ENCODE measurements around the gene FAM117B.

The FAM117B gene

DNA sequence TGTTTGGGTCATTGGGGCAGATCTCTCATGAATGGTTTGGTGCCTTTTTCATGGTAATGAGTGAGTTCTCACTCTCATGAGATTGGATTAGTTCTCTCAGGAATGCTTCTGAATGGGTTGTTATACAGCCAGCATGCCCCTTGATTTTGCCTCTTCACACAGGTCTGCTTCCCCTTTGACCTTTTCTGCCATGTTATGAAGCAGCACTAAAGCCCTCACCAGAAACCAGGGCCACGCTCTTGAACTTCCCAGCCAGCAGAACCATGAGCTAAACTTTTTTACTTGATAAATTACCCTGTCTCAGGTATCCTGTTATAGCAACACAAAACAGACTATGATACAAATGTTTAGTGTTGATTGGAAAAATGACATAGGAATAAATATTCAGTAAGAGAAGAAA lies 179.5 kb downstream of the FAM117B start:
- no peak for DNase-seq (ENCODE audit: low read depth in 2 of 2)
- no peak overlapping the region for H3K4me3 ChIP-seq (replicated peaks in 1 of 2; ENCODE audit: low read depth in 2 of 2, low read length in 2 of 2)
- TF ChIP-seq, protein P1, sequence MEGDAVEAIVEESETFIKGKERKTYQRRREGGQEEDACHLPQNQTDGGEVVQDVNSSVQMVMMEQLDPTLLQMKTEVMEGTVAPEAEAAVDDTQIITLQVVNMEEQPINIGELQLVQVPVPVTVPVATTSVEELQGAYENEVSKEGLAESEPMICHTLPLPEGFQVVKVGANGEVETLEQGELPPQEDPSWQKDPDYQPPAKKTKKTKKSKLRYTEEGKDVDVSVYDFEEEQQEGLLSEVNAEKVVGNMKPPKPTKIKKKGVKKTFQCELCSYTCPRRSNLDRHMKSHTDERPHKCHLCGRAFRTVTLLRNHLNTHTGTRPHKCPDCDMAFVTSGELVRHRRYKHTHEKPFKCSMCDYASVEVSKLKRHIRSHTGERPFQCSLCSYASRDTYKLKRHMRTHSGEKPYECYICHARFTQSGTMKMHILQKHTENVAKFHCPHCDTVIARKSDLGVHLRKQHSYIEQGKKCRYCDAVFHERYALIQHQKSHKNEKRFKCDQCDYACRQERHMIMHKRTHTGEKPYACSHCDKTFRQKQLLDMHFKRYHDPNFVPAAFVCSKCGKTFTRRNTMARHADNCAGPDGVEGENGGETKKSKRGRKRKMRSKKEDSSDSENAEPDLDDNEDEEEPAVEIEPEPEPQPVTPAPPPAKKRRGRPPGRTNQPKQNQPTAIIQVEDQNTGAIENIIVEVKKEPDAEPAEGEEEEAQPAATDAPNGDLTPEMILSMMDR (IDR thresholded peaks at IDR 0.05; ENCODE audit: low read depth, low read length) = no peak

DNA sequence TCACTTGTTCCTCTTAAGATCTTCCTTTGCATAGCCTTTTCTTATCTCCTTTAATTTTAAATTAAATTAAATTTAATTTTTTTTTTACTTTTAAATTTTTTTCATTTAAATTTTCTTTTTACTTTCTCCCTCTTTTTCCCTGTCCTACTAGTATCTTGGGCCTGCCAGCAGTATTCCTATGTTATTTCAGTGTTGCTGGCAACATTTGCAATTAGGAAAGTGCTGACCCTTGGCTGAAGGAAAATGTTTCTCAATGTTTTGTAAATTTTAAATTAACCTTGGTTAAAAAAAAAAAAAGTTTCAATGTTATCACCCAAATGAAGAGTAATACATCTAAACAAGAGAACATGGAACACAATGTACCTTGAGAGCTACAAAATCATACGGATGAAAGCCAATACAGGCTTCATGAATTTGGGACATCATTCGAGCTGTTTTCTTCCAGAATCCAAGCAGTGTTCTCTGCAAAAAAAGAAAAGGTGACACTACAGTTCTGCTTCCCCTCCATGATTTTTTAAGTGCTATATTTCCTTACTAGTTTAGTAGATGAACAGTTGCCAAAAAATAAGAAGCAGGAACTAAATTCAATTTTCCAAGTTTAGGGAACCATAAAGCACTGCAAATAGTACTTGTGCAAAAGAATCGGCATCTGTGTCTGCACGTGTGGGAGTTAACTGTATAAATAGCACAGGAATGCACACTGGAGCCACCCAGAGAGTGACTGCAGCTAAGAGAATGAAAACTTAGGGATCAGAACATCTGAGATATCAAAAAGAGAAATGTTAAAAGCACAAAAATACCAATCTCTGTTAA lies 181.0 kb downstream of the FAM117B start:
- H3K4me3 ChIP-seq (replicated peaks in 1 of 2; ENCODE audit: low read depth in 2 of 2, low read length in 2 of 2) = no peak overlapping the region
- TF ChIP-seq, protein P1 (IDR thresholded peaks at IDR 0.05; ENCODE audit: low read depth, low read length) = no peak
- peak; percentile 43 to 67 for DNase-seq (ENCODE audit: low read depth in 2 of 2)

DNA sequence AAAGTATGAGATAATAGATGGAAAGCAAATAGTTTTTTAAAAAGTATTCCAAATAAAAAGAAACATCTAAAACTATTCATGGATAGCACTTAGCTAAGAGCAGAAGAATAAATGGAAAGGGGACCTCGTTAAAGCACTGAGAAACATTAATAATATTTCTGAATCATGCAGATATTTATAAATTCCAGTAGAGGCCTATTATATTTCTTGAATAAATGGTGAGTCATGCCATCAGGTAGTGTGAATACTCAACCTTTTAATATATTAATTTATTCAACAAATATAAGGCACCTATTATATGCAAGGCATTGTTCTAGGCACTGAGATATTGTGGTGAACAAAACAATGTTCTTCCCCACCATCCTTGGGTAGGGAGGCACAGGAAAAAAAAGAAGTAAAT lies 183.0 kb downstream of the FAM117B start:
- H3K4me3 ChIP-seq (replicated peaks in 1 of 2; ENCODE audit: low read depth in 2 of 2, low read length in 2 of 2) = no peak overlapping the region
- TF ChIP-seq, protein P1 (IDR thresholded peaks at IDR 0.05; ENCODE audit: low read depth, low read length) = no peak
- DNase-seq (ENCODE audit: low read depth in 2 of 2) = no peak

DNA sequence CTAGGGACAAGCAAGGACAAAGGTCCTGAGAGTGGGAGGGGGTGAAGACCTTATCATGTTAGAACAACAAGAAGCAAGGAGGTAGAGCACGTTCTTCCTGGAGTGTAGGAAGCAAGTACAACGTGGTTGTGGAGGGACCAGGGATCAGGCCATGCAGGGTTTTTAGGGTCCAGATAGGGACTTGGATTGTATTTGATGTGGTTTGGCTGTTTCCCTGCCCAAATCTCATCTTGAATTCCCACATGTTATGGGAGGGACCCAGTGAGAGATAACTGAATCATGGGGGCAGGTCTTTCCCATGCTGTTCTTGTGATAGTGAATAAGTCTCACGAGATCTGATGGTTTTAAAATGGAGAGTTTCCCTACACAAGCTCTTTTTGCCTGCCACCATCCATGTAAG lies 183.6 kb downstream of the FAM117B start:
- TF ChIP-seq, protein P1 (IDR thresholded peaks at IDR 0.05; ENCODE audit: low read depth, low read length) = no peak
- DNase-seq (ENCODE audit: low read depth in 2 of 2) = no peak
- H3K4me3 ChIP-seq (replicated peaks in 1 of 2; ENCODE audit: low read depth in 2 of 2, low read length in 2 of 2) = no peak overlapping the region
